Mononuclear cell (primary cell): Measurements from ENCODE around the gene DNAJA1. TPM values are rescaled to one million over a fixed set of nuclear protein-coding genes. Genes with fewer than 3 reads are reported as not detected.
A peak's percentile ranks its signal among the peaks of the same experiment; 100 is the strongest.

Experiments
- H3K27me3 ChIP-seq: 2 replicates; pipeline ENCODE4 v1.6.0; 2011; ENCODE audit warnings: low read length, control low read depth; ENCODE audit not compliant: insufficient read depth
- H3K4me1 ChIP-seq: 2 replicates; pipeline ENCODE4 v1.5.1; 2011; ENCODE audit warnings: mild to moderate bottlenecking, low read length, control low read depth; ENCODE audit not compliant: insufficient read depth
- H3K4me3 ChIP-seq: 2 replicates; pipeline ENCODE4 v1.5.1; 2011; ENCODE audit warnings: mild to moderate bottlenecking, low read length, moderate library complexity
- H3K9me3 ChIP-seq: 2 replicates; pipeline ENCODE4 v1.5.1; 2011; ENCODE audit warnings: low read depth, mild to moderate bottlenecking, control low read depth, low read length
- total RNA-seq: library from RNA; depleted of rRNA; stranded (reverse); fragments of >200 nt; gene quantifications from one replicate; pipeline ENCODE4 v1.2.3, GENCODE V29; 2012

DNAJA1 gene
- total RNA-seq, 1 donor, result 77.5 TPM

DNA sequence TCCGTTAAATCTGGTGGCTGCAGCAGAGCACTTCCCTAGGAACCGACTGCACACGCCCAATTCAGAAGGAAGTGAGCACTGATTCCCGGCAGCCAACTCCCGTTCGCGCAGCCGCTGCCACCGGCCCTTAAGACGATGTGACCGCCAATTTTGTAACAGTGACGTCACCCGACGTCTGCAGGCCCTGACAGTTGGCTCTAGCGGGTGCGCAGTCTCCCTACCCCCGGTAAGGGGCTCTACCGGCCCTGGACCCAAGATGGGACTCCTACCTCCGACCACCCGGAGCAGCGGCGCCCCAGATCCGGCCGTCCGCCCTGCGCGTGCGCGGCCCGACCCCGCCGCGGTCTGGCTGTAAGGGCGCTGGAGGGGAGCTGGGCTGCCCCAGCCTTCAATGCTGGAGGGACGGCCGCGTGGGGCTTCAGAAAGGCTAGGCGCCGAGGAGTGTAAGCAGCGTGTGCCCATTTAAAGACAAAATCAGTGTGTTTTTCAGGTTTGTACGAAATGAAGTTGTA, 19.1 kb downstream of the DNAJA1 start:
- peaks cover 51% of the 10 kb centered on the region for H3K4me1 ChIP-seq
- no peaks in the 10 kb centered on the region for H3K27me3 ChIP-seq
- H3K4me3 ChIP-seq, result peak overlapping the region; percentile 50
- H3K9me3 ChIP-seq, result no peaks in the 10 kb centered on the region

GRCh38 chr9:33044677-33045282, 19.7 kb downstream of the DNAJA1 start:
- Histone ChIP-seq H3K9me3 (no peaks in the 10 kb centered on the region), H3K4me3 (peak overlapping the region; percentile 50), H3K27me3 (no peaks in the 10 kb centered on the region), H3K4me1 (peaks cover 48% of the 10 kb centered on the region)

- Histone ChIP-seq H3K27me3 (no peaks in the 10 kb centered on the region), H3K4me3 (no peak overlapping the region), H3K4me1 (peaks cover 36% of the 10 kb centered on the region), H3K9me3 (no peaks in the 10 kb centered on the region)
Measured at GRCh38 chr9:33046061-33046460, 21.0 kb downstream of the DNAJA1 start.

DNA sequence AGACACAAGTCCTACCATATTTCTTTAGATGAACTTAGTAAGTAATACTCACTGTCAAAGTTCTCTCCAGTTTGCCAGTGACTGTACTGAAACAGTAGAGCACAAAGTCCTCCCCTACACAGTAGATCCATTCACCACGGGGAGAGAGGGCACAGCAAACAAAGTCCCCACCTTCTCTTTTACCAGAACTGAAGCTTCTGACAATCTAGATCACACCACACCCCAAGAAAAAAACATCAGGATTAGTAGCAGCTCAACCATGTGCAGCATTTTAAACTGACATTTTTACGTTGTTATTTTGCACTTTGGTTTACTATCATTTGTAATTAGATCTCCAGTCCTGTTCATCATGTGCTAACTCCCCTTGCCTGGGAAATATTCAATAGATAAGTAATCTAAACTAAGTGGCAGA, 23.0 kb downstream of the DNAJA1 start:
- no peak overlapping the region for H3K4me3 ChIP-seq
- H3K27me3 ChIP-seq, result no peaks in the 10 kb centered on the region
- H3K9me3 ChIP-seq, result no peaks in the 10 kb centered on the region
- peaks cover 22% of the 10 kb centered on the region for H3K4me1 ChIP-seq

DNA sequence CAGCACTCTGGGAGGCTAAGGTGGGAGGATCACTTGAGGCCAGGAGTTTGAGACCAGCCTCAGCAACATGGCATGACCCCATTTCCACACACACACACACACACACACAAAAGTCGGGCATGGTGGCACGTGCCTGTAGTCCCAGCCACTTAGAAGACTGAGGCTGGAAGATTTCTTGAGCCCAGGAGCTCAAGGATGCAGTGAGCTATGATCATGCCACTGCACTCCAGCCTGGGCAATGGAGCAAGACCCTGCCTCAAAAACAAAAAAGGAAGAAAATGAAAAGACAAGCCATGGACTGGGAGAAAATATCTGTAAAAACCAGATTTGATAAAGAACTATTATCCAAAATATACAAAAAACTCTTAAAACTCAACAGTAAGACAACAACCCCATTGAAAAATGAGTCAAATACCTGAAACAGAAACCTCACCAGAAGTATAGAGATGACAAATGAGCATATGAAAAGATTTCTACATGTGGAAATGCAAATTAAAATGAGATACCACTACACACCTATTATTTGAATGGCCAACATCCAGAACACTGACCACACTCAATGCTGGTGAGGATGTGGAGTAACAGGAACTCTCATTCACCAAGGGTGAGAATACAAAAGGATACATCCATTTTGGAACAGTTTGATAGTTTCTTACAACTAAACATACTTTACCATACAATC, 24.7 kb downstream of the DNAJA1 start:
- H3K4me3 ChIP-seq, result no peak overlapping the region
- peaks cover 6% of the 10 kb centered on the region for H3K4me1 ChIP-seq
- H3K27me3 ChIP-seq, result no peaks in the 10 kb centered on the region
- no peaks in the 10 kb centered on the region for H3K9me3 ChIP-seq

DNA sequence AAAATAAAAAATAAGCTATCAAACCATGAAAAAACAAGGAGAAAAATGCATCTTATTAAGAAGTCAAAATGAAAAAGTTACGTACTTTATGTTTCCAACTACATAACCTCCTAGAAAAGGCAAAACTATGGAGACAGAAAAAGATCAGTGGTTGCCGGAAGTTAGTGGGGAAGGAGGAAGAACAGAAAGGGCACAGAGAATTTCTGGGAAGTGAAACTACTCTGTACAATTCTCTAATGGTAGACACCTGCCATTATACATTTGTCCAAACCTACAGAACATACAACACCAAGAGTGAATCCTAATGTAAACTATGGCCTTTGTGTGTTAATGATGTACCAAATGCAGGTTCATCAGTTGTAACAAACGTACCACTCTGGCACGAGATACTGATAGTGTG, 26.1 kb downstream of the DNAJA1 start:
- no peak overlapping the region for H3K4me3 ChIP-seq
- H3K4me1 ChIP-seq, result peaks cover 4% of the 10 kb centered on the region
- H3K27me3 ChIP-seq, result no peaks in the 10 kb centered on the region
- H3K9me3 ChIP-seq, result no peaks in the 10 kb centered on the region

- H3K27me3 ChIP-seq, result no peaks in the 10 kb centered on the region
- H3K4me1 ChIP-seq, result peaks cover 20% of the 10 kb centered on the region
- H3K4me3 ChIP-seq, result no peak overlapping the region
- no peaks in the 10 kb centered on the region for H3K9me3 ChIP-seq
Measured at GRCh38 chr9:33065157-33066076, 40.3 kb downstream of the DNAJA1 start.

DNA sequence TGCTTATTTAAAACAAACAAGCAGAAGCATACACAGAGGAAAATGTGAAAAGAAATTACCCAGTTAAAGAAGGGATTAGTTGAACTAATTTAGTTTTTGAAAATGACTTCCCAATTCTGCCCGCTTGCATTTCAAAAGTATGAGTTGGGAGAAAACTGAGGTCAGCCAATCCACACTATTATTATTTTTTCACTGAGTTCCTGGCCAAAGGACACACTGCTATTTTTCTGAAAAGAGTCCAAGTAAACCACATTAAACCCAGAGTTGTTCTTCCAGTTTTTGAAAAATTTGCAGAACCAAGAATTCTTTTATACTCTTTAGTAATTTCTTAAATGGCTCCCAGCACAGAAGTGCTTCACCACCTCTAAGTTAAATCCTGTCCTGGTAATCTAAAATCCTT, 43.9 kb downstream of the DNAJA1 start:
- peaks cover 20% of the 10 kb centered on the region for H3K4me1 ChIP-seq
- no peak overlapping the region for H3K4me3 ChIP-seq
- H3K9me3 ChIP-seq, result no peaks in the 10 kb centered on the region
- no peaks in the 10 kb centered on the region for H3K27me3 ChIP-seq

GRCh38 chr9:33076046-33077004, 51.3 kb downstream of the DNAJA1 start, which contains the start of gene SMU1:
Gene SMU1 (minus strand): TSS chr9:33076674. CDS start chr9:33076608, 66 bp downstream.
- peak within 1 kb of the TSS; percentile 85 for H3K4me3 ChIP-seq
- no peaks in the 10 kb centered on the region for H3K27me3 ChIP-seq
- H3K9me3 ChIP-seq, result no peaks in the 10 kb centered on the region
- peaks cover 39% of the 10 kb centered on the region for H3K4me1 ChIP-seq

DNA sequence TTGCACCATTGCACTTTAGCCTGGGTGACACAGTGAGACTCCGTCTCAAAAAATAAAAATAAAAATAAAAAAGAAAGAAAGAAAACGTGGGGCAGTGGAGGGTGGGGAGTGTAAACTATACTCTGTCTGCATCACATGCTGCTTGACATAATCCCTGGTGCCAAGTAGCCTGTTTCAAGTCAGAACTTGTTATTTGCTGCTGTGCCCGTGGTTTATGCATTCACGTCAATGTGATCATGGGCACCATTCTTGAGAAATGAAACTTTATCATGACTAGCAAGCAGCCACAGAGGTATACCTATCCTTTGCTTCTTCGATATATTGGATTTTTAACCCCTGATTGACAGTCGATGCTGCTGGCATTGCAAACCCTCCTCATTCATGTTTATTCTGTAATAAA, 55.5 kb downstream of the DNAJA1 start:
- Histone ChIP-seq H3K27me3 (no peaks in the 10 kb centered on the region), H3K4me1 (peaks cover 44% of the 10 kb centered on the region), H3K9me3 (no peaks in the 10 kb centered on the region), H3K4me3 (no peak overlapping the region)

GRCh38 chr9:33081128-33081851, 56.2 kb downstream of the DNAJA1 start:
- H3K4me3 ChIP-seq, result no peak overlapping the region
- H3K27me3 ChIP-seq, result no peaks in the 10 kb centered on the region
- peaks cover 37% of the 10 kb centered on the region for H3K4me1 ChIP-seq
- no peaks in the 10 kb centered on the region for H3K9me3 ChIP-seq

DNA sequence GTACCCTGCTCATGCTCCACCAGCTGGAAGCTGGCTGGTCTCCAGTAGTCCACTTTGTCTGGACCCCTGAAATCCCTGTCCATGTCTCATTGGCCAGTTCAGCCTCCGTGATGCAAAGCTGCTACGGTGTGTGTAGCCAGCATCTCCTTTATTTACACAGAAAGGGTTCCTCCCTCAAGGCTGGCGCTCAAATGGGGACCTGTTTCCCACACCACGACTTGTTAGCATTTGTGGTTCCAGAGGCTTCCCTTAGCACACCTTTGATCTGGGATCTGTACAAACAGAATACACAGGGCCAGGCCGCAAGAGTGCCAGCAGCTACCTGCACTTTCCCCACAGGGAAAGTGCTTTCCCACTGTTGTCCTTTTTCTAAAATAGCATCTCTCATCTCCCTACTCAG, 57.1 kb downstream of the DNAJA1 start:
- Histone ChIP-seq H3K9me3 (no peaks in the 10 kb centered on the region), H3K4me1 (peaks cover 33% of the 10 kb centered on the region), H3K4me3 (no peak overlapping the region), H3K27me3 (no peaks in the 10 kb centered on the region)

GRCh38 chr9:33082538-33083326, 57.7 kb downstream of the DNAJA1 start:
- H3K4me3 ChIP-seq, result no peak overlapping the region
- H3K9me3 ChIP-seq, result no peaks in the 10 kb centered on the region
- no peaks in the 10 kb centered on the region for H3K27me3 ChIP-seq
- peaks cover 29% of the 10 kb centered on the region for H3K4me1 ChIP-seq
